GM19395 (cell line): Measurements from ENCODE around the gene ANKRD33B.
"Not testable (repeated sequence)": the region's sequence is repeated elsewhere in the genome, so short reads cannot be mapped to it uniquely, and the experiment has no call there.

Experiments
- ATAC-seq: cut with Tn5 transposase; IDR thresholded peaks from one replicate; pipeline ENCODE4 v1.9.1; 2021; ENCODE audit warnings: mild to moderate bottlenecking, moderate library complexity; ENCODE audit not compliant: unreplicated experiment

ANKRD33B gene

GRCh38 chr5:10591966-10592365 is 28.1 kb downstream of the ANKRD33B start:
- no peak for ATAC-seq

DNA sequence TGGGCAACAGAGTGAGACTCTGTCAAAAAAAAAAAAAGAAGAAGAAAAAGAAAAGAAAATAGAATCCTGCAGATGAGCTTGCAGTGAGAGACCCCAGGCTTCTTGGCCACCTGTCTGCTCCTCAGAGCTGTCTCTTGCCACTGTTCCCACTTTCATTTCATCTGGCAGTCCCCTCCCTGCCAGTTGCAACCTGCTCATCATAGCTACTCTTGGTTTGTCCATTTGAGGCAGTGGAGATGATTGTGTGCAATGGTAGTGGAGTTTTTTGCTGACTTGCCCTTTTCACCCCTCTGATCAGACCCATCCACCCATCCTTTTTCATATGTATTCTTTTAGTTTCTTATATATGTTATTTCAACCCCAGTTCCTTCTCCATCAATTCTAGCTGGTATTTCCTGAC is 28.7 kb downstream of the ANKRD33B start:
- ATAC-seq = peak; percentile 63

- no peak for ATAC-seq
Measured at GRCh38 chr5:10593531-10594181, 29.8 kb downstream of the ANKRD33B start.

DNA sequence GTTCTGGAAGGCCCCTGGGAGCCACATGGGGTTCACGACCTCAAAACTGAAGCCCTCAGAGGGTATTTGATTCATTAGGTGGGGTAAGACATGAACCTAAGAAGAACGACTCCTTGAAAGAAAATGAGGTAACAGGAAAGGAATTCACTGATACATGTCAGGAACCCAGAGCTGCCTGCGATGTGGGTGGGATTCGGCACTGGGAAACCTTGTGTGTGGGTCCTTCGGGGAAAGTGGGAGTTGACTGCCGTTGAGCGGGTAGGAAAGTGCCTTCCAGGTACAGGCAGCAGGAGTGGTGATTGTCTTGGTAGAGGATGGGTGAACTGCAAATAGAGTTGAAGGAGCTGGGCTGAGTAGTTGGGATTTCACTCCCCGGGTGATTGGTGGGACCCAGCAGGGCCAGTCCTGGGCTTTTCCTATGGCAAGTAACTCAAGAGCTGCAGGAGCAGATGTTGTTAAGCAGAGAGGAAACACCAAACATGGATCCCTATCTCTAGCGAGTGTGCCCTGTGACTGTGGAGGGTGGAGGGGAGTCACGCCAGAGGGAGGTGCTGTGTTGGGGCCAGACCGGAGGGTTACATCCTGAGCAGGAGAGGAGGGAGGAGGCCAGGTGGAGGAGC is 30.8 kb downstream of the ANKRD33B start:
- no peak for ATAC-seq

DNA sequence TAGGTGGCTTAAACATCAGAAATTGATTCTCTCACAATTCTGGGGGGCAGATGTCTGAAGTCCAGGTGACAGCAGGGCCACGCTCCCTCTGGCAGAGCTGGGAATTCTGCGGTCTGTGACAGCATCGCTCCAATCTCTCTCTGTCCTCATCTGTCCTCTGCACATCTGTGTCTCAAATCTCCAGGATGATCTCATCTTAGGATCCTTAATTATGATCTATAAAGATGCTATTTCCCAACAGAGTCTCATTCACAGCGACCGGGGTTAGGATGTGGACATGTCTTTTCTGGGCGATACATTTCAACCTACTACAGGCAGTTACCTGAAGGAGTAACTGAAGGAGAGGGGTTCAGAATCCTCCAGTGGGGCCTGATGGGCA is 31.4 kb downstream of the ANKRD33B start:
- no peak for ATAC-seq

- peak; percentile 34 for ATAC-seq
Measured at GRCh38 chr5:10595672-10596309, 31.9 kb downstream of the ANKRD33B start.

- no peak for ATAC-seq
Measured at GRCh38 chr5:10596310-10596703, 32.4 kb downstream of the ANKRD33B start.

- no peak for ATAC-seq
Measured at GRCh38 chr5:10596886-10597451, 33.1 kb downstream of the ANKRD33B start.

DNA sequence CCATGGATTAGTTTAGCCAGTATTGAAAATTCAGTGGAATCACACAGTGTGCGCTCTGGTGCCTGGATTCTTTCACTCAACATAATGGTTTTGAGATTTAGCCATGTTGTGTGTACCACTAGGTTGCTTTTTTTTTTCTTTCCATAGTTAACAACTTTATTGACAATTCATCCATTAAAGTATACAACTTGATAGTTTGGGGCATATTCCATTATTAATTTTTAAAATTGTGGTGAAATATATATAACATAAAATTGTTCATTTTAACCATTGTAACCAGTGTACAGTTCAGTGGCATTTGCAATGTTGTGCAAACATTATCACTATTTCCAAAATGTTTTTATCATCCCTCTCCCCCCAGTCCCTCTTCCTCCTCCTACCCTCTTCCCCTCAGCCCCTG is 35.2 kb downstream of the ANKRD33B start:
- no peak for ATAC-seq

DNA sequence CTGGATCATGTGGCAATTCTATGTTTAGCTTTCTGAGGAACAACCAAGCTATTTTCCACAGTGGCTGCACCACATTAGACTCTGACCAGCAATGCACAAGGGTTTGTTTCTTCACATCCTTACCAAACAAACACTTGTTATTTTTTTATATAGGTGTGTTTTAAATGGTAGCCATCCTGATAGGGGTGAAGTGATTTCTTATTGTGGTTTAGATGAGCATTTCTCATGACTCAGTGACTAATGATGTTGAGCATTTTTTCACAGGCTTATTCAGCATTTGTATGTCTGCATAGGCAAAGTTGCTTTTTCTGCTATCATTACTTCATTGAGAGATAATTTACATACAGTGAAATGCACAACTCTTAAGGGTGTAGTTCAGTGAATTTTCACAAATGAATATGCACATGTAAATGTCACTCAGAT is 36.0 kb downstream of the ANKRD33B start:
- no peak for ATAC-seq

DNA sequence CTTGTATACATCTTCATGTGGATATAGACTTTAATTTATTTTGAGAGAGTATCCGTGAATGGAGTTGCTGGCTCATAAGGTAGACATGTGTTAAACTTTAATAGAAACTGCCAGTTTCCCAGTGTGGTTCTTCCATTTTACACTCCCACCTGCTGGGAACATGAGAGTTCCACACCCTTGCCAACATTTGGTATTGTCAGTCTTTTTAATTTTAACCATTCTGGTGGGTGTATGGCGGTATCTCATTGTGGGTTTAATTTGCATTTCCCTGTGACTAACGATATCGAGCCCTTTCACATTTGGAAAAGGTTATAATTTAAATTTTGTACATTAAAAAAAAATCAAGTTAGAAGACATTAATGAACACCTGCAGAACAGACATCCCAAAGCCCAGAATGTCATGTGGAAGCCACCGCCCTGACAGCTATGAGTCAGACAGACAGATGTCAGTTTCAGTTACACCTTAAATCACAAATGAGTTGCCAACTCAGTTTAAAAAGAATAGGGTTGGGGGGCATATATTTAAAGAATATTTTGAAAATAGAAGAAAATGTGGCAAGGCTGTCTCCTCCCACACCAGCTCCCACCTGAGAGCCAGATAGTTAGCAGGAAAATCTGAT is 36.9 kb downstream of the ANKRD33B start:
- ATAC-seq = peak; percentile 84

DNA sequence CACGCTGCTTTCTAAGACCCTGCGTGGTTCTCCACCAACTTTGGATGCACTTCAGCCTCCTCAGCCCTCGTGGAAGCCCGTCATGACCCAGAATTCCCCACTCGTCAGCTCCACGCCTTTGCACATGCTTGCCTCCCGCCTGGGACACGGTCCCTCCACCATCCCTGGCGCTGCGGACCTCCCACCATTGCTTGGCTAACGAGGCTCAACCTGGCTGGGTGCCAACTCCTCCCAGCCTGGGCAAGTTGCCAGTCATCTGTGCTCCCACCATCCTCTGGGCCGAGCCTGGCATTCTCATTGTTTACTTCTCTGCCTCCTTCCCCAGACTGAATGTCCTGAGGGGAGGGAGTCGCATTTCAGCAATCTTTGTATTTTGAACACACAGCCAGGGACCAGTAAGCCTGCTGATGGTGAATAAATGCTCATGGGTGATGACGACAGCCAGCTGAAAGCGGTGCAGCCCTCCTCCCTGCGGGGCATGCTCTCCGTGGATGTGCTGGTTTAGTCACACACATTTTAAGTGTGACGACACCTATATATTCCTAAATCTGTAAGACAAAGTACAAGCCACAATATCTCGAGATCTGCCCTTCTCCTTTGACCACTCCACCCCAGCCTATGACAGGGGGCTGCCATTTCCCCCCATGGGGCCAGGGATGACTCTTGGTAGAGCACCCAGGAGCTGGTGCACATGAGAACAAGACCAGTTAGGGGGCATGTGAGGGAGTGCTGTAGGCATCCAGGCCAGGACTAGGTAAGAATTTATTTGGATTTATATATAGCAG is 37.6 kb downstream of the ANKRD33B start:
- ATAC-seq = peak; percentile 52

DNA sequence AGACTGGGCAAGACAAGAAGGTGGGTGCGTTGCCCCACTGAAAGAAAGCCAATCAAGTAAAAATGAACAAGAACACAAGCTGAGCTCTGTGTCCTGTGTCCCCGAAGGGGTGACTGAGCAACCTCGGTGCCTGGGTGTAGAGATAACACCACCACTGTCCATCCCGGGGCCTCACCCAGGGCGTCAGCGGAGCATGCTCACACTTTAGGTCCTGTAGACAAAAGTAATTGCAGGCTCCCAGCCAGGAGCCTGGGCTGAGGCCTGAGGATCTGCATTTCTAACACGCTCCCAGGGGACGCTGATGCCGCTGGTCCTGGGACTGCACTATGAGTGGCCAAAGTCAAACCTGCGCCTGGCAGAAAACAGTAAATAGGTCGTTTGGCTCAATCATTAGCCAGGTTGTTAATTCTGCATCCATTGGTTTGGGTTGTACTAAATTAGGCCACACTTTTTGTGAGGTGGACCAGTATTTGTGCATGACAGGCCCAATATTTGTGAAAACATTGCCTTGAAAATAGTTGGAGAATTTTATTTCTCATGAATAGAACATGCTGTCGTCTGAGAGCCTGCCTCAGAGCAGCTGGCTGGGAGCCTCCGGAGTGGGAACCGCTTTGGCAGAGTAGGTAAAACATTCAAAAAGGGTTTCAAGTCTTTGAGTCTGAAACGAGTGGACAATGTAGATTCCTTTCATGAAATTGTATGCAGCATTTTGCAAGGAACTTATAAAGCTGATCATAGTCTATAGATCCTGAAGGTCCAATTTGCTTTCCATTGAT is 38.3 kb downstream of the ANKRD33B start:
- ATAC-seq = no peak

DNA sequence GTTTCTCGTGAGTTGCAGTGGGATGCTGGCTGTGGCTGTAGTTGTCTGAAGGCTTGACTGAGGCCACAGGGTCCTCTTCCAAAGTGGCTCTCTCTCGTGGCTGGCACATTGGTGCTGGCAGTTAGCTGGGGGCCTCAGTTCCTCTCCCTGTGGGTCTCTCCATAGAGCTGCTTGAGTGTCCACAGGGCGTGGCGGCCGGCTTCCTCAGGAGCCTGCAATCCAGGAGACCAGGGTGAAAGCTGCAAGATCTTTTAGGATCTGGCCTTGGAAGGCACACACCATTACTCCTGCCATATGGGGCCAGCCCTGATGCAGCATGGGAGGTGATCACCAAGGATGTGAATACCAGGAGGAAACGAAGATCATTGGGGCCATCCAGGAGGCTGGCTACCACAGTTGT is 41.1 kb downstream of the ANKRD33B start:
- ATAC-seq = no peak

GRCh38 chr5:10606632-10607022 is 42.8 kb downstream of the ANKRD33B start:
- ATAC-seq = not testable (repeated sequence)

DNA sequence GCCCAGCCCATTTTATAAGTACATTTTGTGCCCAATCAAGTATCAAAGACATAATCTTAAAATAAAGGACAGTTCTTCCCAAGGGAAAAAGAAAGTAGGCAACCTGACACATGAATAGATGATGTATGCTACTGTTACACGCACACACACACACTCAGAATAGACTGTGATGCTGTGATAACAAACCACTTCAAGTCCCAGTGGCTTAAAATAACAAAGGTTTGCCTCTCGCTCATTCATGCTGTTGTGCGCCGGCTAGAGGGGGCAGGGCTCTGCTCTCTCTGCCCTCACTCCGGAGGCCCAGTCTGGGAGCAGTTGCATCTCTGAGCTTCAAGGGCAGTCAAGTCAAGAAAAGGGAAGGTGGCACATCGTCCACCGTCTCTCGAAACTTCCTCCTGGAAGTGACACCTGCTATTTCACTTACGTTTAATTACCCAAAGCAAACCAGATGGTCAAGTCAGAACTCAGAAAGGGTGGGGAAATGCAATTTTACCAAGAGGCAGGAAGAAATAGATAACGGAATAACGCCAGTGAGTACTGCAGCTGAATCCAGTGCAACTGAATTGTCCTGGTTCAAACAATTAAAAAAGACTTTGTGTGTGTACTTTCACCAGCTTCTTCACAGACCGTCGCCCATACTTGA is 43.3 kb downstream of the ANKRD33B start:
- ATAC-seq = peak; percentile 83

GRCh38 chr5:10607666-10608073 is 43.8 kb downstream of the ANKRD33B start:
- ATAC-seq = peak; percentile 69

DNA sequence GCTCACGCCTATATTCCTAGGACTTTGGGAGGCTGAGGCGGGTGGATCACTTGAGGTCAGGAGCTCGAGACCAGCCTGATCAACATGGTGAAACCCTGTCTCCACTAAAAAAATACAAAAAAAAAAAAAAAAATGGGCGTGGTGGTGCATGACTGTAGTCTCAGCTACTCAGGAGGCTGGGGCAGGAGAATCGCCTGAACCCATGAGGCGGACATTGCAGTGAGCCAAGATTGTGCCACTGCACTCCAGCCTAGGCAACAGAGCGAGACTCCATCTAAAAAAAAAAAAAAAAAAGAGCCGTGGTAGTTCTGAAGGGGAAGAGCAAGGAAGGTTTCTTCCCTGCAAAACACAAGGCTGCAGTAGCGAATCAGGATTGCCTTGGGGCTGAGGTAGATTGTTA is 44.2 kb downstream of the ANKRD33B start:
- peak; percentile 10 for ATAC-seq

- ATAC-seq = no peak
Measured at GRCh38 chr5:10610058-10610457, 46.2 kb downstream of the ANKRD33B start.

DNA sequence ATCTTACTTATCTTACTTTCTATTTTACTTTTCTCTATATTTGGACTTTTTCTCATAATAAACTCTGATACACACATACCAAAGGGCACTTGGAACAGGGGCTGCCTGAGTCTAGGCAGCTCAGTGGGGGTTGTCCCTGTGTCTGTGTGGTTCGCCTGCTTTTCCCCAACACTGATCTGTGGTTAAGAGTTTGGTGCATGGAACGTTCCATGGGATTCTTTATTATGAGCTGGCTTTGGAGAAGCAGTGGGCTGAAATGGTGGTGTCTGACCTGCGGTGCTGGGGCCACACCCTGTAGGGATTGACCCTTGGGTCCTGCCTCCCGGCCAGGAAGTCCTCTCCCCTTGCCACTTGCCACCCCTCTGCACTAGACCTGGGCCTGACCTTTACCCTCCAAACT is 47.4 kb downstream of the ANKRD33B start:
- ATAC-seq = no peak
